ENCODE measurements around the gene ANKRD13A. TPM values are rescaled to one million over a fixed set of nuclear protein-coding genes. Genes with fewer than 3 reads are reported as not detected.
"Not testable (repeated sequence)": the region's sequence is repeated elsewhere in the genome, so short reads cannot be mapped to it uniquely, and the experiment has no call there.

The ANKRD13A gene
- total RNA-seq, 1 donor from 2014 or later = 53.3 TPM

DNA sequence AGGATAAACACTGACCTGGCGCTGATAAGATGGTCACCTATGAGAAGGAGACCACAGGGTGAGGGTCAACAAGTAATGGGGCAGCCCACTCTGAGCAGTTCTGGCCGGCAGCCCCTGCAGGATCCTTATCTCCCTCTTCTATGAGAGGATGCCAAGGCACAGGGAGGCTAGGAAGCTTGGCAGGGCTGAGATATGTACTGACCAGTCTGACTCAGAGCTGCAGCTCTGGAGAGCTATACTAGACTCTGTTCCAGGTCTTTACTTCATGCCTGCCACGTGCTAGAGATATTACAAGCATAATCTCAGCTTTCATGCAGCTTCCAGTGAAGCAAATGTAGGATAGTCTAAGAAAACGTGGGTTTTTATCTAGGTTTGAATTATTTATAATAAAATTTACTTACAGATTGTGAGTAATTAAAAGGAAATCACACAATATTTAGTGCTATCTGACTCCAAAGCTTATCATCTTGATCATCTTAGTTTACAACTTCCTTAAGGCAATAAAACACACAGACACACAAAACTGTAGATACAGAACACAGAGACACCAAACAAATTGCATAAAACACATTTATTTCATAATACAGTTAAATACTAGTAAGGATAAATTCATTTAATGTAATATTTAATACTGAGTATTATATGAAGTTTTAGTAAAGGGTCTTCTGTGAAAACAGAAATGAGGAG, 35.3 kb upstream of the ANKRD13A start:
- H3K9me3 Mint-ChIP-seq = no peaks in the 10 kb centered on the region
- intact Hi-C loops (cut with micrococcal nuclease) = no loop called here
- DNase-seq (ENCODE audit: low spot score) = no peak
- H3K4me1 Mint-ChIP-seq (ENCODE audit: low read depth) = peaks cover 23% of the 10 kb centered on the region
- H3K4me3 Mint-ChIP-seq (ENCODE audit: low read depth) = no peak overlapping the region
- H3K27me3 Mint-ChIP-seq (ENCODE audit: low read depth) = no peaks in the 10 kb centered on the region
- H3K36me3 Mint-ChIP-seq (ENCODE audit: low read depth) = peaks cover 76% of the 10 kb centered on the region
- peak overlapping the region; percentile 57 for H3K27ac Mint-ChIP-seq

DNA sequence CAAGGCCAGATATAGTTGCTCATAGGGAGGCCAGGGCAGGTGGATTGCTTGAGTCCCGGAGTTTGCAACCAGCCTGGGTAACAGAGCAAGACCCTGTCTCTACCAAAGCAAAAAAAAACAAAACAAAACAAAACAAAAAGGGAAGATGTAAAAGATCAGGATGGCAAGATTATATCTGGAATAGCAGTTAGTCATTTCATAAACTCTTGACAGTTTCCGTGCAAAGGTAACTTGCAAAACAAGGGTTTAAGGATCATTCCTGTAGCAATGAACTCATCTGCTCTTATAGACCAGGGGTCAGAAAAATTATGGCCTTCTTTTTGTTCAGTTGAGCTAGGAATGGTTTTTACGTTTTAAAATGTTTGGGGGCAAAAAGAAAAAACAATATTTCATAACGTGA, 32.7 kb upstream of the ANKRD13A start:
- Mint-ChIP-seq H3K36me3 (ENCODE audit: low read depth) (peaks cover 80% of the 10 kb centered on the region), H3K27ac (peak overlapping the region; percentile 61), H3K4me3 (ENCODE audit: low read depth) (no peak overlapping the region), H3K27me3 (ENCODE audit: low read depth) (no peaks in the 10 kb centered on the region), H3K9me3 (no peaks in the 10 kb centered on the region), H3K4me1 (ENCODE audit: low read depth) (peaks cover 27% of the 10 kb centered on the region)
- intact Hi-C loops (cut with micrococcal nuclease) = no loop called here
- DNase-seq (ENCODE audit: low spot score) = no peak

DNA sequence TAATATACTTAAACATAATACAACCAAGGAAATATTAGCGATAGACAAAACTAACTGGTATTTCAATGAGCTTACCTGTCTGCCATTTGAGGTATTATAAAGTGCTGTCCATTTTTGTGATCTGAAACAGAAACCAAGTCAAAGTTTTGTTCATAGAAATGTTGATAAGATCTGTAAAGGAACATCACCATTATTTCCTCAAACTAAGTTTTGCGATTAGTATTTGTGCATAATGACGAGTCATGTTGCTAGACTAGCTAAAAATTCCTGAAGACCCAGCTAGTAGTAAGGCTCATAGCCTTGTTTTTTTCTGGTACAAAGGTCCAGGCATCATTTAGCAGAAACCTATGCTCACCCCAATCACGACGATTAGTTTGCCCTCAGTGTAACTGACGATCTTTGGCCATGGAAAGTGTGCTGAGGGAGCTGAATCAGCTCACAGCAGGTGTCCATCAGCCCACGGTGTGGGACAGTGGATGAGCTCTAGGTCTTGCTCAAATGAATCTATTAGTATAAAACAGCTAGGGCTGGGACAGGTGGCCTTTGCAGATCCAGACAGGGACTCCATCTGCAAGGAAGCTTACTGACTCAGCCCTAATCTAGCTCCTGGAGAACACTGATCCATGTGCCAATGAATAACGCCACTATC, 31.7 kb upstream of the ANKRD13A start:
- Mint-ChIP-seq H3K27ac (peak overlapping the region; percentile 81), H3K36me3 (ENCODE audit: low read depth) (peaks cover 79% of the 10 kb centered on the region), H3K9me3 (no peaks in the 10 kb centered on the region), H3K4me1 (ENCODE audit: low read depth) (peaks cover 31% of the 10 kb centered on the region), H3K4me3 (ENCODE audit: low read depth) (peak overlapping the region; percentile 2), H3K27me3 (ENCODE audit: low read depth) (no peaks in the 10 kb centered on the region)
- intact Hi-C loops (cut with micrococcal nuclease) = no loop called here
- no peak for DNase-seq (ENCODE audit: low spot score)

DNA sequence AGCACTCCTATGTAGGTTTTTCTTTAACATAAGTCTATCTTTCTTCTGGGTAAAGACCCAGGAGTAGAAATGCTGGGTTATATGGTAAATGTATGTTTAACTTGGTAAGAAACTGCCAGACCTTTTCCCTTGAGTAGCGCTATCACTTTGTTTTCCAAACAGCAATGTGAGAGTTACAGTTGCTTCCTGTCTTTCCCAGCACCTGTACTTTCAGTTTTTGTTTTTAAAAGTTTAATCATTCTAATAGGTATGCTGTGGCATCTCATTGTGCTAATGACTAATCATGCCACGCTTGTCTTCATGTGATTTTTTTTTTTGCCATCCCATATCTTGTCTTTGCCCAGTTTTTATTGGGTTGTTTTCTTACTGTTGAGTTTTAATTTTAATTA, 31.2 kb upstream of the ANKRD13A start:
- Mint-ChIP-seq H3K4me1 (ENCODE audit: low read depth) (peaks cover 31% of the 10 kb centered on the region), H3K27me3 (ENCODE audit: low read depth) (no peaks in the 10 kb centered on the region), H3K4me3 (ENCODE audit: low read depth) (peak overlapping the region; percentile 13), H3K9me3 (no peaks in the 10 kb centered on the region), H3K36me3 (ENCODE audit: low read depth) (peaks cover 78% of the 10 kb centered on the region), H3K27ac (peak overlapping the region; percentile 81)
- intact Hi-C loops (cut with micrococcal nuclease) = no loop called here
- no peak for DNase-seq (ENCODE audit: low spot score)

DNA sequence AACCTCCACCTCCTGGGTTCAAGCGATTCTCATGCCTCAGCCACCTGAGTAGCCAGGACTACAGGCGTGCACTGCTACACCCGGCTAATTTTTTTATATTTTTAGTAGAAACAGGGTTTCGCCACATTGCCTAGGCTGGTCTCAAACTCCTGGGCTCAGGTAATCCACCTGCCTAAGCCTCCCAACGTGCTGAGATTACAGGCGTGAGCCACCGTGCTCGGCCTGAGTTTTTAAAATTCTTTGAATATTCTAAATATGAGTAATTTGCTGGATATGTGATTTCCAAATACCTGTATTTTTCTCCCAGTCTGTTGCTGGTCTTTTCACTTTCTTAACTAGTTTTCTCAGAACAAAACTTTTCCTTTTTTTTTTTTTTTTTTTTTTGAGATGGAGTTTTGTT, 30.4 kb upstream of the ANKRD13A start:
- H3K36me3 Mint-ChIP-seq (ENCODE audit: low read depth) = peaks cover 78% of the 10 kb centered on the region
- peaks cover 31% of the 10 kb centered on the region for H3K4me1 Mint-ChIP-seq (ENCODE audit: low read depth)
- no peak overlapping the region for H3K27ac Mint-ChIP-seq
- no peaks in the 10 kb centered on the region for H3K27me3 Mint-ChIP-seq (ENCODE audit: low read depth)
- no peak overlapping the region for H3K4me3 Mint-ChIP-seq (ENCODE audit: low read depth)
- no peaks in the 10 kb centered on the region for H3K9me3 Mint-ChIP-seq
- intact Hi-C loops (cut with micrococcal nuclease) = no loop called here
- no peak for DNase-seq (ENCODE audit: low spot score)

DNA sequence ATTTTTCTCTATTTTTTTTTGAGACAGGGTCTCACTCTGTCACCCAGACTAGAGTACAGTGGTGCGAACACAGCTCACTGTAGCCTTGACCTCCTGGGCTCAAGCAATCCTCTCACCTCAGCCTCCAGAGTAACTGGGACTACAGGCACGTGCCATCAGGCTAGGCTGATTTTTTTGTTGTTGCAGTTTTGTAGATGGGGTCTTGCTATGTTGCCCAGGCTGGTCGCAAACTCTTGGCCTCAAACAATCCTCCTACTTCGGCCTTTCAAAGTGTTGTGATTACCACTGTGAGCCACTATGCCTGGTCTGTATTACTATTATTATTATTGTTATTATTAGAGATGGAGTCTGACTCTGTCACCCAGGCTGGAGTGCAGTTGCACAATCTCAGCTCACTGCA, 26.4 kb upstream of the ANKRD13A start:
- Mint-ChIP-seq H3K36me3 (ENCODE audit: low read depth) (peaks cover 84% of the 10 kb centered on the region), H3K27ac (no peak overlapping the region), H3K4me3 (ENCODE audit: low read depth) (no peak overlapping the region), H3K9me3 (peaks cover 11% of the 10 kb centered on the region), H3K4me1 (ENCODE audit: low read depth) (peaks cover 25% of the 10 kb centered on the region), H3K27me3 (ENCODE audit: low read depth) (no peaks in the 10 kb centered on the region)
- no peak for DNase-seq (ENCODE audit: low spot score)
- intact Hi-C loops (cut with micrococcal nuclease) = loop anchor here (5.0 kb wide), 1 partner anchor 34 kb away; no protein-coding TSS in a partner anchor

DNA sequence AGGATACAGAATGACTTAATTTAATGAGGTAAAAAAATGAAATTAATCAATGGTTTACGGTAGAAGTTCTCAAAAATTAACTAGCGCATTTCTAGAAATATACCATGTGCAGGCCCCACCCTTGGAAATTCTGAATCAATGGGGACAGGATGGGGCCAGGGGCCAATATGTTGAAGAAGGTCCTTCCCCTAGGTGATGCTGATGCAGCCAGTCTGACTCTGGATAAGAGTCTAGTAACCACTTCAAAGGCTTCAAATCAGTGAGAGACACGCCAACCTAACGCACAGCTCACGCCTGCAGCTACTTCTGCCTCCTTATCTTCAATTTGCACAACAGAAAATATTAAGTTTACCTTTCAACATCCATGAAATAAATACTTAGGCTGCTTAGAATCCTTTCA, 17.9 kb upstream of the ANKRD13A start:
- peak overlapping the region; percentile 87 for H3K27ac Mint-ChIP-seq
- peaks cover 86% of the 10 kb centered on the region for H3K36me3 Mint-ChIP-seq (ENCODE audit: low read depth)
- intact Hi-C loops (cut with micrococcal nuclease) = loop anchor here (2.0 kb wide), 1 partner anchor 13 kb away; no protein-coding TSS in a partner anchor
- peak overlapping the region; percentile 6 for H3K4me3 Mint-ChIP-seq (ENCODE audit: low read depth)
- peaks cover 8% of the 10 kb centered on the region for H3K9me3 Mint-ChIP-seq
- H3K4me1 Mint-ChIP-seq (ENCODE audit: low read depth) = peaks cover 53% of the 10 kb centered on the region
- DNase-seq (ENCODE audit: low spot score) = peak; percentile 54
- no peaks in the 10 kb centered on the region for H3K27me3 Mint-ChIP-seq (ENCODE audit: low read depth)

DNA sequence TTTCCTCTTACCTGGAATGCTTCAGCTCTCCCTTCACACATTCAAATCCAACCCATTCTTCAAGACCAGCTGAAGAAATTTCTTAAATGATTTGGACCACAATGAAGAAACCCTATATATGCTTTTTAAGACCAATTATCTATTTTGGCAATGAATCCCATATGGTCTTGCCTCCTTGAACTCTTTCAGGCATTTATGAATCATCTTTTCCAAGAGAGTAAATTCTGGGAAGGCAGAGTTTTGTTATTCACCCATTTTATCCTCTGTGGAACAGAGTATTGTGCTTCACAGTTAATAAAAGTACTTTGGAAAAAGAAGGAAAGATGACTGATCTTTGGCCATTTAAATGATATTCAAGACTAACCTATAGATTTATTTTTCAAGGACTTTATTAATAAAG, 17.0 kb upstream of the ANKRD13A start:
- Mint-ChIP-seq H3K4me3 (ENCODE audit: low read depth) (peak overlapping the region; percentile 9), H3K27me3 (ENCODE audit: low read depth) (no peaks in the 10 kb centered on the region), H3K4me1 (ENCODE audit: low read depth) (peaks cover 53% of the 10 kb centered on the region), H3K27ac (peak overlapping the region; percentile 87), H3K36me3 (ENCODE audit: low read depth) (peaks cover 83% of the 10 kb centered on the region), H3K9me3 (peaks cover 8% of the 10 kb centered on the region)
- intact Hi-C loops (cut with micrococcal nuclease) = no loop called here
- DNase-seq (ENCODE audit: low spot score) = no peak

DNA sequence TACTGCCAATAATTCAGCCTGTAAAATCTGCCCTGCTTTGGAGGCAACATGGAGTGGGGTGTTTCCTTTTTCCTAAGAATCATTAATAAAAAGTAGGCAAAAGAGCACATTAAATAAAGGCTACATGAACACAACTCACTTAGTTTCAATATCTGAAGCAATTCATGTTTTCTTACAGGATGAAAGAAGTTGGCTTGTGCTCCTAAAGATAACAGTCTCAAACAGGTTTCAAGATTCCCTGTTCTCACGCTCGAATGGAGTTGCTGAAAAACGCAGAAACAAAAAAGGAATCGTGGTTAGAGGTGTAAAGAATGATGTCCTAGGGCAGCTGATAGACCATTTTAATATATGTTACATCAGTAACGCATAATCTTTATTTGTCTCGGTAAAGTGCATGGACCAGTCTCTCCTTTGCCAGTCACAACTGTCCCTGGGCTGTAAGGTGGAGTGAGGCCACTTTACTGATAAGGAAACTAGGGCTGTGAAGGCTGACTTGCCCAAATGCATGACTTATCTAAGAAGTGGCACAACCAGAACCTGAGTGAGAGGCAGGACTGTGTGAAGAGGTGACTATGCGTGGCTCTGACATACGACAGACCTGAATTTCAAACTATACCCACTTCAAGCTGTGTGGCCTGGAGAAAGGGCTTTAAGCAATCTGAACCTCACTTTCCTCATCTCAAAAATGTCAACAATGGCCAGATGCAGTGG, 15.6 kb upstream of the ANKRD13A start:
- peak overlapping the region; percentile 12 for H3K27ac Mint-ChIP-seq
- no peak overlapping the region for H3K4me3 Mint-ChIP-seq (ENCODE audit: low read depth)
- H3K4me1 Mint-ChIP-seq (ENCODE audit: low read depth) = peaks cover 54% of the 10 kb centered on the region
- intact Hi-C loops (cut with micrococcal nuclease) = no loop called here
- H3K27me3 Mint-ChIP-seq (ENCODE audit: low read depth) = no peaks in the 10 kb centered on the region
- H3K9me3 Mint-ChIP-seq = peaks cover 4% of the 10 kb centered on the region
- no peak for DNase-seq (ENCODE audit: low spot score)
- H3K36me3 Mint-ChIP-seq (ENCODE audit: low read depth) = peaks cover 81% of the 10 kb centered on the region

DNA sequence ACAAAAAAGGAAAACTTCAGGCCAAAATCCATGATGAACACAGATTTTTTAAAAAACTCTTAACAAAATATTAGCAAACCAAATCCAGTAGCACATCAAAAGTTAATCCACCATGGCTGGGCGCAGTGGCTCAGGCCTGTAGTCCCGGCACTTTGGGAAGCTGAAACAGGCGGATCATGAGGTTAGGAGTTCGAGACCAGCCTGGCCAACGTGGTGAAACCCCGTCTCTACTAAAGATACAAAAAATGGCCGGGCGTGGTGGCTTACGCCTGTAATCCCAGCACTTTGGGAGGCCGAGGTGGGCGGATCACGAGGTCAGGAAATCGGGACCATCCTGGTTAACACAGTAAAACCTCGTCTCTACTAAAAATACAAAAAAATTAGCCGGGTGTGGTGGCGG, 13.0 kb upstream of the ANKRD13A start:
- H3K9me3 Mint-ChIP-seq; DNase-seq (ENCODE audit: low spot score); H3K4me3 Mint-ChIP-seq (ENCODE audit: low read depth); H3K27me3 Mint-ChIP-seq (ENCODE audit: low read depth); intact Hi-C loops (cut with micrococcal nuclease): not testable (repeated sequence)
- peaks cover 46% of the 10 kb centered on the region for H3K4me1 Mint-ChIP-seq (ENCODE audit: low read depth)
- peaks cover 77% of the 10 kb centered on the region for H3K36me3 Mint-ChIP-seq (ENCODE audit: low read depth)
- peak overlapping the region; percentile 63 for H3K27ac Mint-ChIP-seq

DNA sequence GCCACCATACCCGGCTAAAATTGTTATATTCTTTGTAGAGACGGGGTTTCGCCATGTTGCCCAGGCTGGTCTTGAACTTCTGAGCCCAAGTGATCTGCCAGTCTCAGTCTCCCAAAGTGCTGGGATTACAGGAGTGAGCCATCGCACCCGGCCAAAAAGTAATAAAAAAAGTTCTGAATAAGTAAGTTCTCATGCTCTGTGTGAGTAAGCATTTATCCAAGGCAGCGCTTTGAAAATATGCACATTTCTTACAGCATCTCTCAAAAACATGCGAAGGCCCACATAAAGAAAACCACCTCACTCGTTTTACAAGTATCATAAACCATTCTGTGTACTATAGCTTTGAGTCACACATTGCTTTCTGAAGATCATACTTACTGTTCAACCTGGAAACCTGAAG, 11.6 kb upstream of the ANKRD13A start:
- Mint-ChIP-seq H3K27ac (peak overlapping the region; percentile 79), H3K36me3 (ENCODE audit: low read depth) (peaks cover 73% of the 10 kb centered on the region), H3K27me3 (ENCODE audit: low read depth) (no peaks in the 10 kb centered on the region), H3K4me1 (ENCODE audit: low read depth) (peaks cover 38% of the 10 kb centered on the region), H3K4me3 (ENCODE audit: low read depth) (no peak overlapping the region), H3K9me3 (no peaks in the 10 kb centered on the region)
- intact Hi-C loops (cut with micrococcal nuclease) = loop anchor here (1.0 kb wide), 2 partner anchors 9 to 68 kb away; partner anchors contain the start of gene GIT2
- no peak for DNase-seq (ENCODE audit: low spot score)

DNA sequence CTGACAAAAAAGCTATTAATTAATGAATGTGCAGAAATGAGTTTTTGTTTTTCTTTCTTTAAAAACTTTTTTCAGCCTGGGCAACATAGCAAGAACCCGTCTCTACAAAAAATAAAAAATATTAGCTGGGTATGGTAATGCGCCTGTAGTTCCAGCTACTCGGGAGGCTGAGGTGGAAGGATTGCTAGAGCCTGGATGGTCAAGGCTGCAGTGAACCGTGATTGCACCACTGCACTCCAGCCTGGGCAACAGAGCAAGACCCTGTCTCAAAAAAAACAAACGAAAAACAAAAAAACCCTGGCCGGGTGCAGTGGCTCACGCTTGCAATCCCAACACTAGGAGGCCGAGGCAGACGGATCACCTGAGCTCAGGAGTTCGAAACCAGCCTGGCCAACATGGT, 11.0 kb upstream of the ANKRD13A start:
- H3K27me3 Mint-ChIP-seq (ENCODE audit: low read depth) = no peaks in the 10 kb centered on the region
- H3K4me3 Mint-ChIP-seq (ENCODE audit: low read depth) = no peak overlapping the region

DNA sequence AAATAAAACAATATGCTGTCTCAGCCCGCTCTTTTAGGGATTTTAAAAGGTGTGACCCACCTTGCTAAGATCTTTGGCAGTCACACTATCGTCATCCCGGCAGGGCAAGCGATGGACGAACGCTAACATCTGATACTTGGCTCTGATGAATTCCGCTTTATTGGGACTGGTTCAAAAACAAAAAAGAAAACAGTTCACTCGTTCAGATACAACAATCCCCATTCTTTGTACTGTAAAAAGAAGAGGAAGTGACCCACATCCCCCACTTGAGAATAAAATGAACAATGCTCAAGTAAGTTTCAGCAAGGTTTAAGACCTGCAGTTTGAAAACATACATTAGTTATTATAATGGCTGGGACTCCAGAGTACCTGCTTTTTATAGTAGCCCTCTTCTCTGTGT, 10.3 kb upstream of the ANKRD13A start:
- Mint-ChIP-seq H3K27ac (peak overlapping the region; percentile 52), H3K9me3 (no peaks in the 10 kb centered on the region), H3K4me1 (ENCODE audit: low read depth) (peaks cover 40% of the 10 kb centered on the region), H3K27me3 (ENCODE audit: low read depth) (no peaks in the 10 kb centered on the region), H3K4me3 (ENCODE audit: low read depth) (no peak overlapping the region), H3K36me3 (ENCODE audit: low read depth) (peaks cover 70% of the 10 kb centered on the region)
- intact Hi-C loops (cut with micrococcal nuclease) = no loop called here
- DNase-seq (ENCODE audit: low spot score) = no peak

More for the DNA sequence above, 11.0 kb upstream of the ANKRD13A start:
- intact Hi-C loops (cut with micrococcal nuclease) = no loop called here
- peak overlapping the region; percentile 79 for H3K27ac Mint-ChIP-seq
- no peak for DNase-seq (ENCODE audit: low spot score)
- H3K9me3 Mint-ChIP-seq = no peaks in the 10 kb centered on the region
- peaks cover 40% of the 10 kb centered on the region for H3K4me1 Mint-ChIP-seq (ENCODE audit: low read depth)
- peaks cover 71% of the 10 kb centered on the region for H3K36me3 Mint-ChIP-seq (ENCODE audit: low read depth)
